Choroid plexus epithelial cell (primary cell): ENCODE measurements around the gene DAAM2.
A peak's percentile ranks its signal among the peaks of the same experiment; 100 is the strongest.

ENCODE experiments used
- DNase-seq: peaks from one replicate; pipeline ENCODE4 v3.0.0-alpha.2; 2010; ENCODE audit warnings: low read depth
- H3K4me3 ChIP-seq: 2 replicates; pipeline ENCODE4 v1.5.1; 2011; ENCODE audit warnings: low read depth, mild to moderate bottlenecking, control low read depth, low read length, moderate library complexity
- TF ChIP-seq, protein P1 (sequence below): conservative IDR thresholded peaks from 2 replicates; pipeline ENCODE4 v1.5.1; 2011; ENCODE audit warnings: low read depth, mild to moderate bottlenecking, control low read depth, inconsistent platforms, low read length, moderate library complexity

DAAM2 gene

DNA sequence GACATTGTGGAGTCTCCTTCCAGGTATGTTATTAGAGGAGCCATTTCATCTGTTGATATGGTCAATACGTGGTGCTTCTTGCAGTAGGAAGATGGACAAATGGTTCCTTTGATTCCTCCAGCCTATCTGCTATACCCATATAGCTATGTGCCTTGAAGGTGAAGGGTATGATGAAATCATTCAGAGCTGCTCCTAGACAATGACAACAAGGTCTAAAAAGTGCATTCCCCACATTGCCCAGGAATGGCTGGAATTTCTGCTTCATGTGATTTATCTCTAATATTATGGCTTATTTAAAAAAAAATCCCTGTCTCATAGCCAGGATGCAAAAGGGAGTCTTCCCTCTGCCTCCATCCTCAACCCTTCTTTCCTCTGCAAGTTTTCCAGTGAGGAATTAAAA, 14.1 kb downstream of the DAAM2 start:
- DNase-seq: peak; percentile 71
- TF ChIP-seq, protein P1, sequence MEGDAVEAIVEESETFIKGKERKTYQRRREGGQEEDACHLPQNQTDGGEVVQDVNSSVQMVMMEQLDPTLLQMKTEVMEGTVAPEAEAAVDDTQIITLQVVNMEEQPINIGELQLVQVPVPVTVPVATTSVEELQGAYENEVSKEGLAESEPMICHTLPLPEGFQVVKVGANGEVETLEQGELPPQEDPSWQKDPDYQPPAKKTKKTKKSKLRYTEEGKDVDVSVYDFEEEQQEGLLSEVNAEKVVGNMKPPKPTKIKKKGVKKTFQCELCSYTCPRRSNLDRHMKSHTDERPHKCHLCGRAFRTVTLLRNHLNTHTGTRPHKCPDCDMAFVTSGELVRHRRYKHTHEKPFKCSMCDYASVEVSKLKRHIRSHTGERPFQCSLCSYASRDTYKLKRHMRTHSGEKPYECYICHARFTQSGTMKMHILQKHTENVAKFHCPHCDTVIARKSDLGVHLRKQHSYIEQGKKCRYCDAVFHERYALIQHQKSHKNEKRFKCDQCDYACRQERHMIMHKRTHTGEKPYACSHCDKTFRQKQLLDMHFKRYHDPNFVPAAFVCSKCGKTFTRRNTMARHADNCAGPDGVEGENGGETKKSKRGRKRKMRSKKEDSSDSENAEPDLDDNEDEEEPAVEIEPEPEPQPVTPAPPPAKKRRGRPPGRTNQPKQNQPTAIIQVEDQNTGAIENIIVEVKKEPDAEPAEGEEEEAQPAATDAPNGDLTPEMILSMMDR: no peak
- H3K4me3 ChIP-seq: no peak overlapping the region

DNA sequence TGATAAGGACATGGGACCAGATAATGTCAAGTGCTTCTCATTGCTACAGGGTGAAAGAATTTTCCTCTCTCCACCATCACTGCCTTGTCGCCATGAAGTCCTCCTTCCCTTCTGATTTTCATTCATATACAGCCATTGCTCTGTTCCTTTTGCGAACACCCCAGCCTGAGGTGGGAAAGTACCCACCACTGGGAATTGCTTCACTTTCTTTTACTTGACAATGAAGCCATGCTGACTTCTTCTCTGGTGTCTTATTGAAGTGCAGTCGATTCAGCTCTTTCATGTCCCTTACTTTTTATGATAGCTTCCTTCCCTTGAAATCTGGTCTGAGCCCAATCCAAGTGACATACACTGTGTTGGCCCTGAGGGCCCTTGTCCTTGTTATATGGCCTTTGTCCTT, 16.2 kb downstream of the DAAM2 start:
- TF ChIP-seq, protein P1: no peak
- no peak for DNase-seq
- no peak overlapping the region for H3K4me3 ChIP-seq

DNA sequence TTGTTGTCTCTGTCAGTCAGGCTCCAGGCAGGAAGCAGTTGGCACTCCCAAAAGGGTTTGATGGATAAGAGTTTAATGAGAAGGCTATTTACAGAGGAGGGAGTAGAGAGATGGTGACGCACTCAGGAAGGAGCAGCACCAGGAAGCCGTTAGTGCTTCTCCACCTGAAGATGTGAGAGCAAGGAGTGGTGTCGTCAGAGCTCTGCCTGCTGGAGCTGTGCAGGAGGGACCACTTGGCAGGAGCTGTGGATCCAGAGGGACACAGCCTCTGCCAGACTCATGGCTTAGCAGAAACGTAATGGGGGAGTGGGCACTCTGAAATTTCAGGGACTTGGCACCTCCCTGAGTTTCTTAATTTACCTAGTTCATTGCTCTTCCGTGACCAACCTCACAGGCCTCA, 16.8 kb downstream of the DAAM2 start:
- H3K4me3 ChIP-seq: no peak overlapping the region
- TF ChIP-seq, protein P1: no peak
- no peak for DNase-seq

DNA sequence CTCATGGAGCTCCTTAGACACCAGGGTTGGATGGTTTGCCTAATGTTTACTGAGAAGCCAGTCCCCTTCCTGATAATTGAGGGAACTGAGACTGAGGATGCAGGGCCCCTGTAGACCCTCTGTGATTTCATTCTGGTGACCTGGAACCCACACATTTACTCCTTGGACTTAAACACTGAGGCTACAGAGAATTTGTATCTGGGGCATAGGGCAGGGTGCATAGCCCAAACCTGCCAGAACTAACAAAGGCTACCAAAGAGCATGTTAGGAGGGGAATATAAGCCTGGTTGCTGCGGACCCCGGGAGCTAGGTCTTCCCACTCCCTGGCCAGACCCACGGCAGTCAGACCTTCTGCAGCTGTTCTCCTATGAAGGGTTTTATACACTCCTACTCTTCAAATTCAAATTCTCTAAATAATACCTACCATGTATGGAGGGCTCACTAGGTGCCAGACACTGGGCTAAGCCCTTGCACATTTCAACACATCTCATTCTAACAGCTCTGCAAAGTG, 19.7 kb downstream of the DAAM2 start:
- TF ChIP-seq, protein P1: no peak
- DNase-seq: no peak
- H3K4me3 ChIP-seq: no peak overlapping the region

DNA sequence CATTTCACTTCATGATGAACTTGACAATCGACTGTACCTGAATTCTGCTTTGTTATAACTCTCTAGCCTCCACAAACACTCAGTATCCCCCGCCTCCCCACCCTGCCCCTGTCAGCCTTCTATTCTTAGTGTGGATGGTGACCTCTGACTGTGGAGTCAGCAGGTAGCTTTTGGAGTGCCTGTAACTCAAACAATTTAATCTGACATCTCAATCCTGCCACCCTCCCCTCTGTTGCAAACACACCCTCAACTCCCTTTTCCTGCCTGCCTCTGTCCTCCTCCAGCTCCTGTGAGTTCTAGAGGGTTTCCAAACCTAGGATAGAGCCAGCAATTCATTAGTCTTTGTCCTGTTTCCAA, 20.3 kb downstream of the DAAM2 start:
- H3K4me3 ChIP-seq: no peak overlapping the region
- TF ChIP-seq, protein P1: no peak
- DNase-seq: no peak

DNA sequence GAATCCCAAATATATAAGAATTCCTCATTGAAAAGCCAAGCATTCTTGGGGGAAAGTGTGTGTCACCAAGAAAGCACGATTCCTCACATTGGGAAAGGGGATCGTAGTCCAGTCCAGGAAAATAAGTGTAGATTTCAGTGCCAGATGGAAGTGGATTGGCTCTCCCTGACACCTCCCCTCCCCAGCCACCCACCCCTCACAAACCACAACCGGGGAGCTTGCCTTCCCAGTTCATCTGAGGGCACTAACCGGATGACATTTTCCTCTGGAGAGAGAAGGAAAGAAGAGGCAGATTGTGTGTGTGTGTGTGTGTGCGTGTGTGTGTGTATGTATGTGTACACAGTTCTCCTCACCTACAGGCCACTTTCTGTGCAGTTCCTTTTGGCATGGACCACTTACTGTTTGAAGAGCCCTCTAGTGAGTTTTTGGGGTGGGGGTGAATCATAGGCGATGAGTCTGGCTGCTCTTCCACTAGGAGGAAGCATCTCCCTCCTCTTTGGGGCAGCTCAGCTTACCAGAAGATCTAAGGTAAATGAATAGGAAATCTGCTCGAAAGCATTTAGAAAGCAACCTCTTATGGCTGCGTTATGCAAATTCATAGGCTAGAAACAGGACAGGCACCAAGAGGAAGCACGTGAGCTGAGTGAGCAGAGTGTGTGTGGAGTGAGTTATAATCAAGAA, 20.8 kb downstream of the DAAM2 start:
- no peak overlapping the region for H3K4me3 ChIP-seq
- TF ChIP-seq, protein P1: peak; percentile 40
- DNase-seq: peak; percentile 42

DNA sequence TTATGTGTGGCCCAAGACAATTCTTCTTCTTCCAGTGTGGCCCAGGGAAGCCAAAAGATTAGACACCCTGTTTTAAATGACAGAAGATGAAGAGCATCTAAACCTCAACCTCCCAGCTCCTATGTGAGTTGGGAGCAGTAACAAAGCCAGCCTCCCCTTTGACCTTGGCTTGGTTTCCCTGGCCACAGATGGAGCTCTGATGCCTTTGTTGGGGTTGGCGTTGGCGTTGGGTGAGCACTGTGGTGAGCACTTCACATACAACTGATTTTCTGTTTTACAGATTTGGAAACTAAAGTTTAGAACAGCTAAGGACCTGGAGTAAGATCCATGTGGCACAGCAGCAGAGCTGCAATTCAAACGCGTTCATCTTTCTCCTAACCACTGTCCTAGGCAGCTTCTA, 22.1 kb downstream of the DAAM2 start:
- no peak for DNase-seq
- TF ChIP-seq, protein P1: no peak
- H3K4me3 ChIP-seq: no peak overlapping the region
